ENCODE results near the gene TEF.
"Not testable (repeated sequence)": the region's sequence is repeated elsewhere in the genome, so short reads cannot be mapped to it uniquely, and the experiment has no call there.

- not testable (repeated sequence) for TF ChIP-seq CTCF (conservative IDR thresholded peaks at IDR 0.05 in 1 of 2, IDR thresholded peaks at IDR 0.05 in 1 of 2; ENCODE audit: low read depth in 1 of 2, low read length in 2 of 2); EZH2 (IDR thresholded peaks at IDR 0.05; ENCODE audit: low read length, missing control alignments)
These were observed 21.1 kb downstream of the TEF start for GRCh38 chr22:41402851-41403250.

All from fibroblast of lung (primary cell).